Measurements from ENCODE around the gene STIMATE.

The STIMATE gene

DNA sequence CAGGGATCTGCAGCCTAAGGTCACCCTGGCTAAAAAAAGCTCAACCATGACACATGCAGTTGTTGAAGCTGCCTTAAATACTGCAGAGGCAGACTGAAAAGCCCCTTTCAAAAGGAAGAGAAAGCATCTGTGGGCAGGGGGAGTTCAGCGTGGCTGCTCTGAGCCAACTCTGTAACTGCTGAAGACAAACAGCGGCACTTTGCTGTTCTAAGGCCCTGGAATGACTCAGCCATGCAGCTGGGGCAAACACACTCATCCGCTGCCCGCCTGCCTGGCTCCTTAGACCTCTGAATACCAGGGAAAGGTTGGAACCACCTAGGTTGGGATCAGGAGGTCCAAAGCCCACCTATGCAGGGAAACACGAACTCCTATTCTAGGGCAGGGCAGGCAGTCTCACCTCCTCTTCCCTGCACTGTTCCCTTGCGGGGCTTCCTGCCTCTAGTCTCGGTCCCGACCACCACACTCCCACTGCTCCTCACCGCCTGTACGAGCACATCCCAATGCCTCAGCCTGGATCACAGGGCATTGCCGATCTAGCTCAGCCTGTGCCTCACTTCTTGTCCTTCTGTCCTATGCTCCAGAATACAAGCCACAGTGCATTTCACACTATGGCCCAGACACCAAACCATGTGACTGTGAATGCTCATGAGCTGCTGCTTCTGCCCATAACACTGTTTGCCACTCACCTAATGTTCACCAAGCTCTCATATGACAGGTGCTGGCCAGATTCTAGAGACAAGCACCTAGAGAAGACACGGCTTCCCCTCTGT, 56.0 kb downstream of the STIMATE start:
- DNase-seq (ENCODE audit: low read depth in 2 of 2): no peak

DNA sequence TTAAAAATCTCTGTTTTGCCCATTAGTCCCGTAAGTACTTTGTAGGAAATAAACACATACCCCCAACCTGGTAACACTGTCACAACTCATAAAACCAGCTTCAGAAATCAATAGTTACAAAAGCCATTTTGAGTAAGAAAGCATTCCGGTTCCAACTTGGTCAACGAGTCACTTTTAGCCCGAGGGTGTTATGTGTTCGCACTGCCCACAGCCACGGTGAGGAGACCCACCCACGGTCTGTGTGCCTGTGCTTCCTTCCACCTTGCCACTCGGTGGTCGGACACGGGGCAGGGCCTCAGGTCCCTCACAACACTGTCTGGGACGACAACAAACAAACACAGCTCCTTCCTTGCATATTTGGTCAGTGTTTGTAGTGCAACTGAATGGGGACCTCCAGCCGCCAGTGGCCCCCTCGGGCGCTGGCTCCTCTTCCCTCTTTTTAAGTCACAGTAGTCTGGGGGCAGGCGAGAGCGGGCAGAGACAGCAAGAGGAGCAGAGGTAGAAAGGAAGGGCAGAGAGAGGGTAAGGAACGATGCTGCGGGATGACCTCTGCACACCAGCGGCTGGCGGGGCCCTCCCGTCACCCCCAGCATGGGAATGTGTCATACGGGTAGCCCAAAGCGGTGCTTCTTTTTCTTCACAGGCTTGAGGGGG, 57.3 kb downstream of the STIMATE start:
- no peak for DNase-seq (ENCODE audit: low read depth in 2 of 2)

DNA sequence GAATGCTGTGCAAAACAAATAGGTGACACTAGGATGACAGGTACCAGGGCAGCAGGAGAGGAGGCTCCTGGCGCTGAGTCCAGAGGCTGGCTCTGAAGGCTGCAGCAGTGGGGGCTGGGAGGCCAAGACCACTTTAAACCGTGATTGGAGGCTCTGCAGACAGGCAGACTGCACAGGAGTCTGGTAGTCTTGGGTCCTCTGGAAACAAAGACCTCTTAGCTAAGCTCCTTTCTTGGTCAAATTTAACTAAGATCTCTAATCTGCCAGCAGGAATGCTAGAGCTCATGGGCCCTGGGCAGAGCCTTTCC, 58.1 kb downstream of the STIMATE start:
- no peak for DNase-seq (ENCODE audit: low read depth in 2 of 2)

DNA sequence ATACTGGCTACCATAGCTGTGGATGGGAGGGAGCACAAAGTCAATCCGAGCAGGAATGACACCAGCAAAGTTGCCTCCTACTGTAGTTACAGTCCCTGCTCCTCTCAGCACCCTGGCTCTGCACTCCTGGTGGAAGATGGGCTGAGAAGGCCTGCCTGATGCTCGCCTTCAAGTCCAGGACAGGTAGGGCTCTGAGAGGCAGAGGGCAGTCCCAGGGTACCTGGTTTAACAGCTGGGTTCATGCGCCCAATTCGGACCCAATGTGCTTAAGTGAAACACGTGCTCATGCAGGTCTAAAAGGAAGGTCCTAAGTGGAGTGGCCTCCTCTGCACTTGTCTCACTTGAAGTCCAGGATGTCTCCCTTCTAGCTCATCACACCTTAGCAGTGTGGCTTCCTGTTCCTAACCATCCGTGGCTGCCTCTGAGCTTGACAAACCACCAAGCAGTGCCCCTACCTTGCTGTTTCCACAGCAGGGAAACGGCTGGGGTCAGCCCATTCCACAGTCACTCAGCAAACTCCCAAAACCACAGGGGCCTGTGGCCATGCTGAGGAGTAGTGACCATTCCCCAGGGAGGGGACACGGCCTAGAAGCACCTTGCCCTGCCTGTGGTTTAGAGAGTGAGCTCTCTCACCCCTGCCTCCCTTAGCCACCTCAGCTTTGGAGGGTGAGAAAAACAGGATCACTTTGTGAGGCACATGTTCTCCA, 58.6 kb downstream of the STIMATE start:
- DNase-seq (ENCODE audit: low read depth in 2 of 2): no peak

DNA sequence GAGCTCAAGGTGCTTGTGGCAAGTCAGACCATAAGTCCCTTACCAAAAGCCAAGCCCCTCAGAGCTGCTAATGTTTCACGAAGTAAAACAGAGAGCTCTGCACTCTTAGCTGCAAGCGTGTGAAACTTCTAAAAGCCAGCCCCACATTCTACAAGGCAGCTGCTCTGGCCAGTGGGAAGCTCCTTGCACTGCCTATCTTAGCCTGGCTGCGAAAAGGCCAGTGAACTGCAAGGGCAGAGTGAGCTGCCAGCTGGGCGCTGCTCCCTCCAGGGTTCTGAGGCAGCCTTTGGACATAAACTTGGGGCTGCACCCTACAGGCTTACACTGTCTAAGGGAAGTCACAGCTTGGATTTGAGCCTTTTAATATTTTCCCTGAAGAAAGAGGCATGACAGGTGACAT, 60.4 kb downstream of the STIMATE start:
- DNase-seq (ENCODE audit: low read depth in 2 of 2): no peak

DNA sequence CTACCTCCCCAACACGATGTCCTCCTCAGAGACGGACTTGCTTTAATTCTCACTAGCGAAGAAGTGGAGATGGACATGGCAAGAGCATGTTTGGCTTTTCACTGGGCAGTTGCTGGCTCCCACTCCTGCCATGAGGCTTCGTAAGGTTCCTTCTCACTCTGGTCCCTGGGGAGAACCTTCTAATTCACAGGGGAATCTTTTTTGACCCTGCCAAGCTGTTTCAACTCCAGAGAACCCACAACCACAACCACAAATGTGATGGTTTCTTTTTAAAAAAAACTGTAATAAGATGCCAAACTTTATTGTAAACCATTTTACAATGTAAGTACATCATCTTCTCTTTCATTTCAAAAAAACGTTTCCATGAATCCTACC, 60.9 kb downstream of the STIMATE start:
- no peak for DNase-seq (ENCODE audit: low read depth in 2 of 2)

DNA sequence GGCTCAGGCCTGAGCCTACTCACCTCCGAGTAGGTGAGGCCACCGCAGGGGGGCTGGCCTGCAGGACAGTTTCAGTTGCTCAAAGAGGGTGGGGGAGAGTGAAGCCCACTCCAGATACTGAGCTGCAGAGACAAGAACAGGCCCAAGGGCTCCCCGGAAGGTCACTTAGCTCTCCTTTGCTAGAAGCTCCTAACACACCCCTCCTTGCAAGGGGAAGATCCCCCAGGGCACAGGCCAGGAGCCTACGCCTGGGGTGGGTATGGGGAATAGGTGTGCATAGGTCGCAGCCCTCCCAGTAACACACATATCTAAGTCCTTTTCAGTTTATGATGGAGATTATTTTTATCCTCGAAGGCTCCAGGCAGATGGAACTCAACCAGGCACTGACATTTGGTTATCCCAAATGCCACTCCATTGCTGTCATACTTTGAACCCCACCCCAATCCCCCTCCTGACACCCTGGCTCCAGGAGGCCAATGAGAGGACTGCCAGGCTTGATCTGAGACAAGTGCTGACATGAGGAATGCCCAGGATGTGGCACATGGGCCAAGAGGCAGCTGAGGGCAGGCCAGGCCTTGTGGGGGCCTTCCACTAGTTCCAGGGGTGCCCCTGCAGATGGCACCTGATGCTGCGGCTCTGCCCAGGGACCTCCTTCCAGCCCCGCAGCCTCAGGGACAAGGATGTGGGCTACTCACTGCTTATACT, 61.4 kb downstream of the STIMATE start:
- no peak for DNase-seq (ENCODE audit: low read depth in 2 of 2)

DNA sequence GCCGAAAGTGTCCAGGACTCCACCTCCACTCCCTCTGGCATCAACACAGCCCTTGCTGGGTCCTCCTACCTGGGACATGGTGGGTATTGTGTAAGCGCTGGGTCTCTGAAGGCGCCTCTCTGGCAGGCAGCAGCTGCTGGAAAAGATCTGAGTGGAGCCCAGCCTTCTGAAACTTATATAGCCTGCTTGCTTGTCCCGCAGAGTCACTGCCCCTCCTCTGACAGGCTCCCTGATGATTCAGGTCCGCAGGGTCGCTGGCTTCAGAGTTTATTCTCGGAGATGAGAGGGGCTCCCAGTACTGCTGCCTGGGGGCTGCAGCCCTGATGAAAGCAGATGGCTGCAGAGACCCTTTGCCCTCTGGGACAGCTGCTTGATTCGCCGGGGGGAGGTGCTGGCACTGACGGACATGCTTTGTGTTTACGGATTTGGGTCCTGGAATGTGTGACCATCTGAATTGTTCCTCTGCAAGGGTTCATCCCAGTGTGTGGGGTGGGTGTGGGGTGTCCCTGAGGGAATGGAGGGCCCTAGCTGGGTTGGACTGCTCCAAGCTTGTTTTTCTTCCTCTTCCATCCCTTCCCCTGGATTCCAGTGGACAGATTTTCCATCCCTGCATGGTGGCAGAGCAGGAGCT, 62.4 kb downstream of the STIMATE start, which contains the start of gene MUSTN1:
MUSTN1 (minus strand) TSS at position 149 of the 631 bp plus-strand sequence; CDS start at position 78, 71 bp downstream.
- DNase-seq (ENCODE audit: low read depth in 2 of 2): no peak

DNA sequence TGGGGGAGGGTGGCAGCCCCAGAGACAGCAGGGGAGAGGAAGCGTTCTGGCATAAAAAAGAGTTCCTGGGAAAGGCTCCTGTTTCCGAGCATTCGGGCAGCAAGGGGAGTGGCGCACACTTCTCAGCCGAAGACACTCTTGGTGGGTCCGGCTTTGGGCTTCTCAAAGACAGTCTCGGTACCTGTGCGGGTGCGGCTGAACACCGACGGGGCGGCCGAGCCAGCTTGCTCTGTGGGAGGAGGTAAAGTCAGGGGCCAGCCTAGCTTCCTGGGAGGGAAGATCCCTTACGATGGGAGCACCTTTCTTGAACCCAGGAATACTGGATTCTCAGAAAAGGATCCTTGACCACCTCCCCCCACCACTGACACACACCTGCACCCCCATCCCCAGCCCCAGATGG, 64.1 kb downstream of the STIMATE start:
- DNase-seq (ENCODE audit: low read depth in 2 of 2): no peak

DNA sequence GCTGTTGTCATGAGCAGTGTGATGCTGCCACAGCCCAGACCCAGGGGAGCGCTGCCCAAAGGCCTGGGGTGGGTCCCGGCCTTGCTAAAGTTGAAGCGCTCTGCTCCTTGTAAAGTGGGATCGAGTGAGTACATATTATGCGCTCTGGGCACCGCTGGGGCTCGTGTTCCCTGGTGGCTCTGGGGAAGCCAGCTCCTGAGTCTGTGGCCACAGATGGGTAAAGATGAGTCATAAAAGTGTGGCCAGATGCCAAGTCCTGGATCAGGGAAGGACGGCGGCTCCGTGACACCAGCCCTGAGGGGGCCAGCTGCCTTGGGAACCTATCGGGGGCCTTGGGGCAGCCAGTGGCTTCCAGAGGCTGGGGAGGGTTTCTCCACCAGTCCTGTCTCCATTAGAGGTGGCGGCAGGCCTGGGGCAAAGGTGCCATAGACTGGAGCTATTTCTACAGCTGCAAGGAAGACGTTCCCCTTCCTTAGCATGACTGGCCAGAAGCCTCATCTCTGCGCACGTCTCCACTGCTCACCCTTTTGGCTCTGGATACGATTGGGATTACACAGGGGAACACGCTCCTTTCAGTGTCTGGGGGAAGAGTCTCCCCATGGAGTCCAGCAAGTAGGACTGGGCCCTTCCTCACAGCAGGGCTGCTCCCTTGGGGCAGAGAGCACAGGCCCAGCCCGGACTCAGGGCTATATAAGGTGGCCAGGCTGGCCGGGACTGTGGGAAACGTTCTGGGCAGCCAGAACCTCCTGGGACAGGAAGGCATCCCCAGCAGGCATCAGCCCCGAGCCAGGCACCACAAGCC, 65.6 kb downstream of the STIMATE start:
- DNase-seq (ENCODE audit: low read depth in 2 of 2): no peak

DNA sequence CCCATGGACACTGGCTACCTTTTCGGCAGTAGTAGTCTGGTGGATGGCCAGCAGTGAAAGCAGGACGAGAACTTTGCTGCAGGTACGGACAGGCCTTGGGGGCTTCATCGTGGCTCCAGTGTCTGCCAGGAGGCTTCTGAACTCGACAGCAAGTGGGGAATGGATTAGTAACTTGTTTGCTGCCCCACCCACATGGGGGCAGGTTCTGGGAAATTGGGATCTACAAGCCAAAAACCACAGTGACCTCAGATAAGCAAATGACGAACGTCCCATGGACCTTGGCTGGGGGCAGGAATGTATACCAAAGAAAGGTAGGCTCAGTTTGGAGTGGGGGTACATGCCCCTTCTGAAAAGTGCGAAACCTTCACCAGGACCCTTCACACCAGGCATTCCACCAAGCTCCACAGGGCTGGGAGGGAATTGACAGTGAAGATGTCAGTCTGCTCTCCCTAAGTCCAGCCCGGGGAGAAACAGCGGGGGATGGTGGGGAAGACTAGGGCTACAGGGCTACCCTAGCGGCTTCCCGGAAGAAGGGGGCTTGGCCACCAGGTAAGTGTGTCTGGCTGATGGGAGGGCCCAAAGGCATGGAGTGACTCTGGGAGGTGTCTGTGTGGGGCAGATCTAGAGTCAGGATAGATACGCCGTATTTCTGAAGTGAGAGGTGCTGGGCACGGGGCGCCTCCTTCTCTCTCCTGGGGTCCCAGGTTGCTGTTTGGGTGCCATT, 66.7 kb downstream of the STIMATE start, which contains the start of gene ITIH4:
ITIH4 (minus strand) TSS at position 138 of the 724 bp plus-strand sequence; CDS start at position 108, 30 bp downstream.
- no peak for DNase-seq (ENCODE audit: low read depth in 2 of 2)

DNA sequence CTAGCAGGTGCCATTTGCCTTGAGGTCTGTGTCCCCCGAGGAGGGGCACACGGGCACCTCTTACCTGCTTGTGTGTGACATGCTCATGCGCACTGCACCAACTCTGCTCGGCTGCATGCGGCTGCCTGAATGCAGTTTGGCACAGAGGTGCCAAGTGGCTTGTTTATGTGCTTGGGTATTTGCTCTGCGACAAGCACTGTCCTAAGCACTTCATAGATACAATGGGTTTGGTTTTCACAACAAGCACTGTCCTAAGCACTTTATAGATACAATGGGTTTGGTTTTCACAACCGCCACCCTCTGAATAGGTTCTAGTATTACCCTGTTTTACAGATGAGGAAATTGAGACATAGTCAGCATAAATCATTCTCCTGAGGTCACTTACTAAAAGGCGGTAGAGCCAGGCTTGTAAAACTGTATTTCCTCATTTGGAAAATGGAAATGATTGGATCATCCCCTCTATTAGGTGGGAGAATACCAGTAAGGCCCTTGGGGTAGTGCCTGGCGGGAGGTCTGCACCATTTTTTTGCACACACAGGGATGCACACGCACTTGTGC, 67.4 kb downstream of the STIMATE start:
- no peak for DNase-seq (ENCODE audit: low read depth in 2 of 2)

DNA sequence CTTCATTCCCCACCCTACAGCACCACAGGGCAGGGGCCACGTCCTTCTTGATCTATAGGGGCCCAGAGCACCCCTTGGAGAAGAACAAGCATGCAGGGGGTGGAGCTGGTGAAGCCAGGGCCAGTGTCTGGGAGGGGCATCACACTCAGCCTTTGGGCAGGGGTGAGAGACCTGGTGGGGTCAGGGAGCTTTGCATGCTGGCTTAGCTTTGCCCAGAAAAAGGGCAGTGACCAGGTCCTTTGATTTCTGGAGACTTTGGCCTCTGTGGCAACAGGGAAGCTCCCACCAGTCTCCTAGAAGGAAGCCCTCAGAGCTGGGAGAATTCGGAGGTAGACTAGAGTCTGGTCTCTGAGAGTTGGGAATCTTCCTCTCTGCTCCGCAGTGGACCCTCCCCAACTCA, 67.9 kb downstream of the STIMATE start:
- DNase-seq (ENCODE audit: low read depth in 2 of 2): no peak

DNA sequence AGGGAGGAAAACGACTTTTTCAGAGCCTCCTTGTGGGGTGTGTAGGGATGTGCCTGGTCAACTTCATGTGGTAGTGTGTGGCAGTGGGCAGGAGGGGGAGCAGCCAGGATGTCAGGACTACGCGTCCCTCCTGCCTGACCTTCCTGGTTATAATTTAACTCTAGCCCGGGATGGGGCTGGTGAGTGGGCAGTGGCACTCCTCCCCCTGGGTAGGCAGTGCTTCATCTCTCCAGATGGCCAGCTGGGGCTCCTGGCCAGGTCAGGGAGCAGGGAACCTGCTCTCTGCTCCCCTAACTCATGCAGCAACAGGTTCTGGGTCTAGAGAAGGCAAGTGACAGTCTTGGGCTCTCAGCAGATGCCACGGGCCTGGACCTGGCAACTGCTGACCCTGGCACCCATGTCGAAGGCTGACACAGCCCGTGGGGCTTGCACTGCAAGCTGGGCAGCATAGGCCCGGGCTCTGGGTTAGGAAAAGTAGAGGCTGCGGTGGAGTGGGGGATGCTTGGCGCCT, 69.4 kb downstream of the STIMATE start:
- DNase-seq (ENCODE audit: low read depth in 2 of 2): no peak

DNA sequence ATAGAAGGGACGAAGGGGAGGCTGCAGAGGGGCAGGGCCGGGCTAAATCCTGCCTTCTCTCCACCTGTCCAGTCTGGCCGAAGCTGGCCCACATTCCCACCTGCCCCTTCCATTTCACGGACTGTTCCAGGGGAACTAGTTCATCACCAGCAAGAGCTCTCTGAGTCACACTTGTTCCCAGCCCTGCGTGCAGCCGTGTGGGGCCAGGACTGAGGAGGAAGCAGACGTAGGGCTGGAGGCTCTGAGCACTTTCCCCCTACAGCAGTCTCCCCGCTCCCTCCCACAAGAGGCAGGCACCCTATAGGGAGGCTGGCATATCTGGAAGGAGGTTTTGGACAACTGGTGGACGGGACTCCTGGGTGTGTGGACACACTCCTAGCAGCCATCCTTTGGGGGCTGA, 69.9 kb downstream of the STIMATE start:
- DNase-seq (ENCODE audit: low read depth in 2 of 2): no peak

DNA sequence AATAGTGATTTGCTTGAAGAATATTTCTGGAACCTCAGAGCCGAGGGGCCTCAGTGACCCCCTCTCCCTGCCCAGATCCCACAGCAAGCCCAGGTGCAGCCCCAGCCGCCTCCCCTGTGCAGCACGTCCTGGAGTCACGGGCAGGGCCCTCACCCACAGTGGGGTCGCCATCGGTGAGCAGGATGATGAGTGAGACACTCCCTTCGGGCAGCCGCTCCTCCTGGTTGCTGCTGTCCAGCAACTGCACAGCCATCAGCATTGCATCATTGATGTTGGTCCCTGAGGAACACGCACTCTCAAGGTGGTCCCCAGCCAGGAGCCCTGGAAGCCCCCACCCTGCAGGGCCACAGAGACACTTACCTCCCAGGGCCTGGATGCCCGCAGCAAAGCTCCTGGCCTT, 73.3 kb downstream of the STIMATE start:
- DNase-seq (ENCODE audit: low read depth in 2 of 2): no peak

DNA sequence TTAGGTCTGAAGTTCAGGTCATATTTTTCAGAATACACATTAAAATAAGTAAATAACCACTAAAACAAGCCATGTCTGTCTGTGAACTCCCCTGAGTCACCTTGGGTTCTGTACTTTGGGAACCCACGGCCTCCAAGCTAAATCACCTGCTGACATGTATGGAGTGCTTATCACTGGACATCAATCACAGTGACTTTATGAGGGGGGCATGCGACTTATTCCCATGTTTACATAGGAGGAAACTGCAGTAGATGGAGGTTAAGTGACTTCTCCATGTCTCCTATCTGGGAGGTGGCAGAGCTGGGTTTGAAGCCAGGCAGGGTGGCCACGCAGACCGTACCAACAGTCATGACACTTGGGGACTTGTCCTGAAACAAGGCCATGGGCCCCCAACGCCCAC, 75.0 kb downstream of the STIMATE start:
- DNase-seq (ENCODE audit: low read depth in 2 of 2): no peak

DNA sequence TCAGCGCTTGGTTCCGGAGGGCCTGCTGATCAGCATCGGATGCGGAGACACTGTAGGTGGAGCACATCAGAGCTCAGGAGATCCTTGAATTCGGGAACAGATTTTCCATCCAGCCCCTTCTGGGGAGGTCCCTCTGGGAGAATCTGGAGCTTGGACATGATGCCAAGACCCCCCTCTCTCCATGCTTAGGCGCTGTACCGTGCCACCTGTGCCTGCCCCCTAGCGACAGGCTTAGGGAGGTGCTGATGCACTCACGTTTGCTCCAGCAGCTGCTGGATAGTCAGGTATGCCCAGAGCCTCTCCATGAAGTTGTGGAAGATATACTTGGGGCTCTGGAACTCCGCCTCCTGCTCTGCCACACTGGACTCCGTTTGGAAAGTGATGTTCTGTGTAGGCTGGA, 76.6 kb downstream of the STIMATE start:
- DNase-seq (ENCODE audit: low read depth in 2 of 2): peak; percentile 13 to 22

DNA sequence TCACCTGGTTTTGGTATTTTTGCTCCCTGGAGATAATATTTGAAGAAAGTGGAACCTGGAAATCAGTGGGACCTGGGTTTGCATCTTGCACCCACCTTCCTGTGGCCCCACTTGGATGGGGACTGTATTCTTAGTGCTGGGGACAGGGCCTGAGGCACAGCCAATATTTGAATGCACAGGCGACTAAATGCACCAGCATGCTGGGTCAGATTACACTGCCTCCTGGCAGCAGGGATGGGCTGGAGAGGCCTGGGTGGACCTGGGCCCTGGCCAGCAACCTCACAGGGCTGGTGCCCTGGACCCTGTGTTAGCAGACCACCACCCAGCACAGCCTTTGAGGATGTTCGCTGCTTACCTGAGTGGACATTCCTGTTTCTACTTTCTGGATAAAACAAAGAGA, 77.4 kb downstream of the STIMATE start:
- DNase-seq (ENCODE audit: low read depth in 2 of 2): no peak

DNA sequence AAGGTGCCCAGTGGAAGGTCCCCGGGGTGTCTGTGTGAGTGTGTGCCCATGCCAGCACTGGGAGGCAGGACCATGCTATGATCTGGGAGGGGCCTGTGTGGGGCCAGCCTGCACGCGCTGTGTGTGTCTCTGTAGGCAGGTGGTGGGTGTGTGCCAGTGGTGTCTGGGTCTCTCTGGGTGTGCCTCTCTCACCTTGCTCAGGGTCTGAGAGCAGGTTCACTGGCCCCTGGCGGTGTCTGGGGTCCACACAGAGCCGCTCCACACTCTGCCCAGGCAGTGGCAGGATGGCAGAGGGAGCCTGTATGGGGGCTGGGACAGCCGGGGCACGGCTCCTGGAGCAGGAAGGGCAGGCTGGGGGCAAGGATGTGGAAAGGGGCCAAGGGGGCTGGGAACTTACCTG, 79.5 kb downstream of the STIMATE start:
- no peak for DNase-seq (ENCODE audit: low read depth in 2 of 2)
